GM12892 (cell line): ENCODE results near the gene CUBN.

Source experiments
- DNase-seq: peaks from one replicate; pipeline ENCODE4 v3.0.0; 2011; ENCODE audit not compliant: insufficient read length
- FAIRE-seq: peaks from 2 replicates; lab custom pipeline; 2011; peaks lifted over from hg19 to GRCh38; lab: Jason Lieb, UNC
- POLR2A ChIP-seq: IDR thresholded peaks from 2 replicates; pipeline ENCODE4 v1.6.1; 2011; ENCODE audit warnings: low read depth, low read length, control low read depth
- POLR2AphosphoS5 ChIP-seq: IDR thresholded peaks from 2 replicates; pipeline ENCODE4 v1.6.1; 2011; ENCODE audit warnings: low read depth, low read length, control low read depth
- TAF1 ChIP-seq: IDR thresholded peaks from 2 replicates; pipeline ENCODE4 v1.6.1; 2011; ENCODE audit warnings: low read depth, mild to moderate bottlenecking, control low read depth, low read length, borderline replicate concordance

The CUBN gene

GRCh38 chr10:17075533-17076359 is 53.9 kb downstream of the CUBN start:
- FAIRE-seq (no peak), DNase-seq (no peak)
- TF ChIP-seq POLR2AphosphoS5 (no peak), POLR2A (no peak), TAF1 (no peak)

GRCh38 chr10:17074541-17074847 is 55.1 kb downstream of the CUBN start:
- no peak for DNase-seq
- TF ChIP-seq POLR2A, result no peak
- TF ChIP-seq POLR2AphosphoS5, result no peak
- no peak for TF ChIP-seq TAF1
- FAIRE-seq, result no peak

DNA sequence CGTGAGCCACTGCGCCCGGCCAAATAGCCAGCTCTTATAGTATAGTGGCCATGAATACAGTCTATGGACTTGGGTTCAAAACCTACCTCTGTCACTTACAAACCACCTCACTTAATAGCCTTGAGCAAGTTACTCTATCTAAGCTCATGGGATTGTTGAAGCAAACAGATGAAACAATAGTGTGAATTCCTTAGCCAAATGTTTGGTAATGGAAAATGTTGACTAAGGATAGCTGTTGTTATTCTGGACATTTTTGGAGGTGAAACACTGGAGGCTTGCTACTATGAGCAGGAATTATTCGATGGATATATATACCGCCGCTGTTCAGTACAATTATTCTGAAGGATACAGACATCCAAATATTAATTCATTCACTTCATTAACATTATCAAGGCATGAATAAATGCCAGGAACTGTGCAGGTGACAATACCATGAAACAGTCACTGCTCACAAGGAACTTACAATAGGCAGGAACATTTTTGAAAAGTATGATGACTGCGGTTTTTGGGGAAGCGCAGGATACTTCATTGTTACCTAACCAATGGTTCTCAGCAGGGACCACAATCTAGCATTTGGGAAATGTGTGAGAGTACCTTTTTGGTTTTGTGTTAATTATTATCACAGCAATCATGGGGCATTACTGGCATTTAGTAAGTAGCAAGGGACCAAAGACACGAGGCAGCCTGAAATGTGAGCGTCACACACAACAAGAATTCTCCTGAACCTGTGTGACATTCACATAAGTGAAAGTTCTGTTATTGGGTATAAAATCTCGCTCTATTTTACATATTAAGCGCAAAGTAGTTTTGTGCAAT is 55.7 kb downstream of the CUBN start:
- no peak for FAIRE-seq
- DNase-seq, result no peak

GRCh38 chr10:17068953-17069352 is 60.7 kb downstream of the CUBN start:
- FAIRE-seq (no peak), DNase-seq (no peak)
- TF ChIP-seq POLR2AphosphoS5 (no peak), TAF1 (no peak), POLR2A (no peak)

More for the DNA sequence above, 55.7 kb downstream of the CUBN start:
- TF ChIP-seq POLR2A, result no peak
- no peak for TF ChIP-seq TAF1
- no peak for TF ChIP-seq POLR2AphosphoS5

- no peak for TF ChIP-seq POLR2AphosphoS5
- TF ChIP-seq TAF1, result no peak
- TF ChIP-seq POLR2A, result no peak
- FAIRE-seq, result no peak
- DNase-seq, result no peak
Observed at GRCh38 chr10:17067376-17068264, 62.0 kb downstream of the CUBN start.

GRCh38 chr10:17066807-17067206 is 62.8 kb downstream of the CUBN start:
- no peak for TF ChIP-seq POLR2A
- TF ChIP-seq POLR2AphosphoS5, result no peak
- TF ChIP-seq TAF1, result no peak
- no peak for DNase-seq
- FAIRE-seq, result no peak

GRCh38 chr10:17066000-17066399 is 63.6 kb downstream of the CUBN start:
- no peak for DNase-seq
- TF ChIP-seq TAF1 (no peak), POLR2A (no peak), POLR2AphosphoS5 (no peak)
- FAIRE-seq, result no peak

- FAIRE-seq, result no peak
- no peak for DNase-seq
- TF ChIP-seq POLR2AphosphoS5, result no peak
- no peak for TF ChIP-seq POLR2A
- TF ChIP-seq TAF1, result no peak
Observed at GRCh38 chr10:17065273-17065672, 64.3 kb downstream of the CUBN start.

- no peak for FAIRE-seq
- DNase-seq, result no peak
- TF ChIP-seq POLR2A (no peak), POLR2AphosphoS5 (no peak), TAF1 (no peak)
Observed at GRCh38 chr10:17064435-17064834, 65.2 kb downstream of the CUBN start.

GRCh38 chr10:17062955-17063484 is 66.6 kb downstream of the CUBN start:
- DNase-seq (no peak), FAIRE-seq (no peak)
- TF ChIP-seq POLR2A (no peak), TAF1 (no peak), POLR2AphosphoS5 (no peak)
